Astrocyte of the spinal cord (primary cell): ENCODE measurements around the gene ACOX3.

ENCODE experiments used
- DNase-seq: peaks from one replicate; pipeline ENCODE4 v3.0.0; 2011; ENCODE audit warnings: low read depth, low spot score
- H3K4me3 ChIP-seq: 2 replicates; pipeline ENCODE4 v1.5.1; 2011; ENCODE audit warnings: low read depth, mild to moderate bottlenecking, low read length, moderate library complexity
- CTCF ChIP-seq: IDR thresholded peaks from 2 replicates; pipeline ENCODE4 v1.5.1; 2012; ENCODE audit warnings: low read depth, mild to moderate bottlenecking, low read length, inconsistent platforms
- in situ Hi-C: cut with HindIII; loops from 2 replicates; pipeline ENCODE4 v1.10.0; 2017; ENCODE audit warnings: low sequenced_read_pairs

The ACOX3 gene

GRCh38 chr4:8321220-8321619, 119.3 kb downstream of the ACOX3 start:
- no peak for DNase-seq
- no peak overlapping the region for H3K4me3 ChIP-seq
- no peak for TF ChIP-seq CTCF
- in situ Hi-C loops = no loop called here

- peak; percentile 23 for TF ChIP-seq CTCF
- no peak for DNase-seq
- in situ Hi-C loops = no loop called here
- H3K4me3 ChIP-seq = no peak overlapping the region
These were observed 120.2 kb downstream of the ACOX3 start for GRCh38 chr4:8320386-8320750.

- H3K4me3 ChIP-seq = no peak overlapping the region
- no peak for TF ChIP-seq CTCF
- in situ Hi-C loops = no loop called here
- DNase-seq = no peak
These were observed 120.7 kb downstream of the ACOX3 start for GRCh38 chr4:8319731-8320385.

GRCh38 chr4:8319061-8319460, 121.5 kb downstream of the ACOX3 start:
- no peak for TF ChIP-seq CTCF
- in situ Hi-C loops = no loop called here
- no peak for DNase-seq
- no peak overlapping the region for H3K4me3 ChIP-seq

- no peak for DNase-seq
- no peak for TF ChIP-seq CTCF
- H3K4me3 ChIP-seq = no peak overlapping the region
- in situ Hi-C loops = no loop called here
These were observed 122.0 kb downstream of the ACOX3 start for GRCh38 chr4:8318509-8318908.

GRCh38 chr4:8317474-8317873, 123.0 kb downstream of the ACOX3 start:
- in situ Hi-C loops = no loop called here
- H3K4me3 ChIP-seq = no peak overlapping the region
- DNase-seq = no peak
- TF ChIP-seq CTCF = no peak
